ENCODE data around the gene RC3H1. TPM values are rescaled to one million over a fixed set of nuclear protein-coding genes. Genes with fewer than 3 reads are reported as not detected.

The RC3H1 gene
- total and polyA plus RNA-seq, 2 of the 8 experiments (the other 6 are each of a cell fraction or from before 2014, with no cell fraction given): 7.4 to 32.2 TPM

DNA sequence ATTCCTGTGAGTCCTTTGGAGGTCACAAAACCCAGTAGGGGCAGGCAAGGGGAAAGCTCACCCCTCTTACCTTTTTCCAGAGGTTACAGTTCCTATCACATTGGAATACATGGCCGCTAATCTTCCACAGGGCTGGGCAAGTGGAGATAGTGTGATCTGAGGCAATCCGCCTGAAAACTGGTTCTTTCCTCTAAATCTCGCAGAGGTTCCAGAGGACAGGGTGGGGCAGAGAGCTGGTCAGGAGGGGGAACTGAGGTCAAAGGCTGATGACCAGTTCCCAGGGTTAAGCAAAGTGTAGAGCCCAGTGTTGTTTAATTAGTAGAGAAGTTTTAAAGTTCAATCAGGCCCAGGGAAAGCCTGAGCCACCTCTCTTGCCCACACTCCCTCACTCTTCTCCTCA, 105.0 kb downstream of the RC3H1 start, which contains the start of gene SERPINC1 (continued):
- TF ChIP-seq, protein P1, sequence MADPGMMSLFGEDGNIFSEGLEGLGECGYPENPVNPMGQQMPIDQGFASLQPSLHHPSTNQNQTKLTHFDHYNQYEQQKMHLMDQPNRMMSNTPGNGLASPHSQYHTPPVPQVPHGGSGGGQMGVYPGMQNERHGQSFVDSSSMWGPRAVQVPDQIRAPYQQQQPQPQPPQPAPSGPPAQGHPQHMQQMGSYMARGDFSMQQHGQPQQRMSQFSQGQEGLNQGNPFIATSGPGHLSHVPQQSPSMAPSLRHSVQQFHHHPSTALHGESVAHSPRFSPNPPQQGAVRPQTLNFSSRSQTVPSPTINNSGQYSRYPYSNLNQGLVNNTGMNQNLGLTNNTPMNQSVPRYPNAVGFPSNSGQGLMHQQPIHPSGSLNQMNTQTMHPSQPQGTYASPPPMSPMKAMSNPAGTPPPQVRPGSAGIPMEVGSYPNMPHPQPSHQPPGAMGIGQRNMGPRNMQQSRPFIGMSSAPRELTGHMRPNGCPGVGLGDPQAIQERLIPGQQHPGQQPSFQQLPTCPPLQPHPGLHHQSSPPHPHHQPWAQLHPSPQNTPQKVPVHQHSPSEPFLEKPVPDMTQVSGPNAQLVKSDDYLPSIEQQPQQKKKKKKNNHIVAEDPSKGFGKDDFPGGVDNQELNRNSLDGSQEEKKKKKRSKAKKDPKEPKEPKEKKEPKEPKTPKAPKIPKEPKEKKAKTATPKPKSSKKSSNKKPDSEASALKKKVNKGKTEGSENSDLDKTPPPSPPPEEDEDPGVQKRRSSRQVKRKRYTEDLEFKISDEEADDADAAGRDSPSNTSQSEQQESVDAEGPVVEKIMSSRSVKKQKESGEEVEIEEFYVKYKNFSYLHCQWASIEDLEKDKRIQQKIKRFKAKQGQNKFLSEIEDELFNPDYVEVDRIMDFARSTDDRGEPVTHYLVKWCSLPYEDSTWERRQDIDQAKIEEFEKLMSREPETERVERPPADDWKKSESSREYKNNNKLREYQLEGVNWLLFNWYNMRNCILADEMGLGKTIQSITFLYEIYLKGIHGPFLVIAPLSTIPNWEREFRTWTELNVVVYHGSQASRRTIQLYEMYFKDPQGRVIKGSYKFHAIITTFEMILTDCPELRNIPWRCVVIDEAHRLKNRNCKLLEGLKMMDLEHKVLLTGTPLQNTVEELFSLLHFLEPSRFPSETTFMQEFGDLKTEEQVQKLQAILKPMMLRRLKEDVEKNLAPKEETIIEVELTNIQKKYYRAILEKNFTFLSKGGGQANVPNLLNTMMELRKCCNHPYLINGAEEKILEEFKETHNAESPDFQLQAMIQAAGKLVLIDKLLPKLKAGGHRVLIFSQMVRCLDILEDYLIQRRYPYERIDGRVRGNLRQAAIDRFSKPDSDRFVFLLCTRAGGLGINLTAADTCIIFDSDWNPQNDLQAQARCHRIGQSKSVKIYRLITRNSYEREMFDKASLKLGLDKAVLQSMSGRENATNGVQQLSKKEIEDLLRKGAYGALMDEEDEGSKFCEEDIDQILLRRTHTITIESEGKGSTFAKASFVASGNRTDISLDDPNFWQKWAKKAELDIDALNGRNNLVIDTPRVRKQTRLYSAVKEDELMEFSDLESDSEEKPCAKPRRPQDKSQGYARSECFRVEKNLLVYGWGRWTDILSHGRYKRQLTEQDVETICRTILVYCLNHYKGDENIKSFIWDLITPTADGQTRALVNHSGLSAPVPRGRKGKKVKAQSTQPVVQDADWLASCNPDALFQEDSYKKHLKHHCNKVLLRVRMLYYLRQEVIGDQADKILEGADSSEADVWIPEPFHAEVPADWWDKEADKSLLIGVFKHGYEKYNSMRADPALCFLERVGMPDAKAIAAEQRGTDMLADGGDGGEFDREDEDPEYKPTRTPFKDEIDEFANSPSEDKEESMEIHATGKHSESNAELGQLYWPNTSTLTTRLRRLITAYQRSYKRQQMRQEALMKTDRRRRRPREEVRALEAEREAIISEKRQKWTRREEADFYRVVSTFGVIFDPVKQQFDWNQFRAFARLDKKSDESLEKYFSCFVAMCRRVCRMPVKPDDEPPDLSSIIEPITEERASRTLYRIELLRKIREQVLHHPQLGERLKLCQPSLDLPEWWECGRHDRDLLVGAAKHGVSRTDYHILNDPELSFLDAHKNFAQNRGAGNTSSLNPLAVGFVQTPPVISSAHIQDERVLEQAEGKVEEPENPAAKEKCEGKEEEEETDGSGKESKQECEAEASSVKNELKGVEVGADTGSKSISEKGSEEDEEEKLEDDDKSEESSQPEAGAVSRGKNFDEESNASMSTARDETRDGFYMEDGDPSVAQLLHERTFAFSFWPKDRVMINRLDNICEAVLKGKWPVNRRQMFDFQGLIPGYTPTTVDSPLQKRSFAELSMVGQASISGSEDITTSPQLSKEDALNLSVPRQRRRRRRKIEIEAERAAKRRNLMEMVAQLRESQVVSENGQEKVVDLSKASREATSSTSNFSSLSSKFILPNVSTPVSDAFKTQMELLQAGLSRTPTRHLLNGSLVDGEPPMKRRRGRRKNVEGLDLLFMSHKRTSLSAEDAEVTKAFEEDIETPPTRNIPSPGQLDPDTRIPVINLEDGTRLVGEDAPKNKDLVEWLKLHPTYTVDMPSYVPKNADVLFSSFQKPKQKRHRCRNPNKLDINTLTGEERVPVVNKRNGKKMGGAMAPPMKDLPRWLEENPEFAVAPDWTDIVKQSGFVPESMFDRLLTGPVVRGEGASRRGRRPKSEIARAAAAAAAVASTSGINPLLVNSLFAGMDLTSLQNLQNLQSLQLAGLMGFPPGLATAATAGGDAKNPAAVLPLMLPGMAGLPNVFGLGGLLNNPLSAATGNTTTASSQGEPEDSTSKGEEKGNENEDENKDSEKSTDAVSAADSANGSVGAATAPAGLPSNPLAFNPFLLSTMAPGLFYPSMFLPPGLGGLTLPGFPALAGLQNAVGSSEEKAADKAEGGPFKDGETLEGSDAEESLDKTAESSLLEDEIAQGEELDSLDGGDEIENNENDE (IDR thresholded peaks at IDR 0.05; ENCODE audit: insufficient replicate concordance, low read length): no peak
- no peak for TF ChIP-seq POU5F1 (IDR thresholded peaks at IDR 0.05; ENCODE audit: low read depth, low read length)
- TF ChIP-seq PHF8 (conservative IDR thresholded peaks at IDR 0.05; ENCODE audit: low read depth, low read length): no peak
- TF ChIP-seq USF2 (IDR thresholded peaks at IDR 0.05; ENCODE audit: low read length): no peak

All from H1 (cell line).